GM19395 (cell line): ENCODE results near the gene UCP2.
A peak's percentile ranks its signal among the peaks of the same experiment; 100 is the strongest.
"Not testable (repeated sequence)": the region's sequence is repeated elsewhere in the genome, so short reads cannot be mapped to it uniquely, and the experiment has no call there.

Source experiments
- ATAC-seq: cut with Tn5 transposase; IDR thresholded peaks from one replicate; pipeline ENCODE4 v1.9.1; 2021; ENCODE audit warnings: mild to moderate bottlenecking, moderate library complexity; ENCODE audit not compliant: unreplicated experiment

Gene UCP2

DNA sequence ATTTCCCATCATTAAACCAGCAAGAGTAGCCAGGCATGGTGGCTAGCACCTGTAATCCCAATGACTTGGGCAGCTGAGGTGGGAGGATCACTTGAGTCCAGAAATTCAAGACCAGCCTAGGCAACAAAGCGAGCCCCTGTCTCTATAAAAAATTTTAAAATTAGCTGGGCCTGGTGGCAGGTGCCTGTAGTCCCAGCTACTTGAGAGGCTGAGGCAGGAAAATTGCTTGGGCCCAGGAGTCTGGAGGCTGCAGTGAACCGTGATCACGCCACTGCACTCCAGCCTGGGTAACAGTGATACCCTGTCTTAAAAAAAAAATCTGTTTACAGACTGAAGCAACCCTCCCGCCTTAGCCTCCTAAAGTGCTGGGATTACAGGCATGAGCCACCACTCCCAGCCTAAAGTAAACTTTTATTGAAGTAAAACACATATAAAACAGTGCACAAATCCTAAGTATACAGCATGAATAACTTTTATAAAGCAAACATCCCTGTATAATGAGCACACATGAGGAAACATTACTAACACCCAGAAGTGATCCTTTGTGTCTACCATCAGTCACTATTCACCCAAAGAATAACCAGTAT, 13.6 kb upstream of the UCP2 start:
- no peak for ATAC-seq

DNA sequence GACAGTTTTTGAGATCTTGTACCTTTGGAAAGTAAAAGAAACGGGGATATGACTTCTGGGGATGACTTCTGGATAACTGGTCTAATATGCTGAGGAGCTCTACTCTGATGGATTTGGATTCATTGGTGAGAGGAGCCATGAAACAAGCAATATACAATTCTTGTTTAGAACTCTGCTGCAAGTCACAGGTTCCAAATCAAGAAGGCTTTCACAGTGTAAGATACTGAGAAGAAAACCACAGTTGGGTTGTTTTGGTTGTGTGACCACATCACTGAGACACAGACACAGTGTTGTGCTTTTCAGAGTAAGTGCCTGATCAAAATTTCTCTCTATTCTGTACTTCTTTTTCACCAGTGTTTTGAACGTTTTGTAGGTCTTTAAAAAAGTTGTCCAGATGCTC, 13.1 kb upstream of the UCP2 start:
- ATAC-seq = no peak

DNA sequence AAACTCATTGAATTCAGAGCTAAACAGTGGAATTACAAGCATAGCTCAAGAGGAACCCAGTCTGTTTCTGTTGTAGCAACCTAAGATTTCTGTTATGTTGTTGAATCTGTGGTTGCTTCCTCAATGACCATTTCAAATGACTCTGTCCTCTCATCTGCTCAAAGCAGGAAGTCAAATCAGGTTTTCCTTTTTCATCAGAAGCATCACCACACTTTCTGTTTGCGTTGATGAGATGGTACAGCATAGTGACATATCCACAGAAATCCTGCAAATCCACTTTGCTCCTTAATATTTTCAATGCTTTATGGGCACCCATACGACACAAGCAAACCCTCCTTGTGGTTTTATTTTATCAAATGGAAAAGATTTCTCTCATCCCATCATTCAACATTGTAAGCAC, 12.6 kb upstream of the UCP2 start:
- peak; percentile 44 for ATAC-seq

- peak; percentile 48 for ATAC-seq
Measured at GRCh38 chr11:73991471-73992006, 8.9 kb upstream of the UCP2 start.

DNA sequence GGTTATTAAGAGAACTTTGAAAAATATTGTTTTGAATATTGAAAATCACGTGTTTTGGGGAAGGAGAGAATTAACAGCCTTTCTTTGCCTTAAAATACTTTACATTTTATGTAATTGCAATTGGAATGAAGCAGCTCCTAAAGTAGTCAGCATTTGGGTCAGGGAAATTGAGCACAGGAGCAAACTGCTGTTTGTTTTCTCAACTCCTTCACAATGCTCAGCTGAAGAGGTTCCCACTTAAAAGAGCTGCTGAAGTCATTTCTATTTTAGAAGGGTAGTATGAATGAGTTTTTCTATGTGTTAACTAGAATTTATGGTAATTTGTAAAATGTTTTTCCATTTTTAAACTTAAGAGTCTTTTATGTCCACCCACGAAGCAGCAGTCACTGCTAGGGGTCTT, 8.1 kb upstream of the UCP2 start:
- ATAC-seq = no peak

- no peak for ATAC-seq
Measured at GRCh38 chr11:73989156-73989555, 6.5 kb upstream of the UCP2 start.

DNA sequence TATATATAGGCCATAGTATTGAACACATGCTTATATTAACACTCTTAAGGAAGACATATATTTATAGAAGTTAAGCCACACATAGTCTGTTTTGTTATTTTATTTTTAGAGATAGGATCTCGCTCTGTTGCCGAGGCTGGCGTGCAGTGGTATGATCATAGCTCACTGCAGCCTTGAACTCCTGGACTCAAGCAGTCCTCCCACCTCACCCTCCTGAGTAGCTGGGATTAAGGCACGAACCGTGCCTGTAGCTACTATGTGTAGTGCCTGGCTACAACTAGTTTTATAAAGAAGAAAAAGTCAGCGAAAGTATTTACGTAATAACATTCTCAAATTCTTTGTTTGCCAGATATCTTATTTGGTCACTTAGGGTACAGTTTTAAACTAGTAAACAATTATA, 5.6 kb upstream of the UCP2 start:
- no peak for ATAC-seq

DNA sequence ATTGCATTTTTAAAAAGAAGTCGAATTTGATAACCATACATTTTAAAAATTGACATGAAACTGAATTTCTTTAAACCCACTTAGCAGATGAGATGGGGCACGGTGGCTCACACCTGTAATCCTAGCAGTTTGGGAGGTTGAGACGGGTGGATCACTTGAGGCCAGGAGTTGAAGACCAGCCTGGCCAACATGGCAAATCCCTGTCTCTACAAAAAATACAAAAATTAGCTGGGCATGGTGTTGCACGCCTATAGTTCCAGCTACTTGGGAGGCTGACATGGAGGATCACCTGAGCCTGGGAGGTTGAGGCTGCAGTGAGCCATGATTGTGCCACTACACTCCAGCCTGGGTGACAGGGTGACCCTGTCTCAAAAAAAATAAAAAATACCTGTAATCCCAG, 3.0 kb upstream of the UCP2 start:
- not testable (repeated sequence) for ATAC-seq

DNA sequence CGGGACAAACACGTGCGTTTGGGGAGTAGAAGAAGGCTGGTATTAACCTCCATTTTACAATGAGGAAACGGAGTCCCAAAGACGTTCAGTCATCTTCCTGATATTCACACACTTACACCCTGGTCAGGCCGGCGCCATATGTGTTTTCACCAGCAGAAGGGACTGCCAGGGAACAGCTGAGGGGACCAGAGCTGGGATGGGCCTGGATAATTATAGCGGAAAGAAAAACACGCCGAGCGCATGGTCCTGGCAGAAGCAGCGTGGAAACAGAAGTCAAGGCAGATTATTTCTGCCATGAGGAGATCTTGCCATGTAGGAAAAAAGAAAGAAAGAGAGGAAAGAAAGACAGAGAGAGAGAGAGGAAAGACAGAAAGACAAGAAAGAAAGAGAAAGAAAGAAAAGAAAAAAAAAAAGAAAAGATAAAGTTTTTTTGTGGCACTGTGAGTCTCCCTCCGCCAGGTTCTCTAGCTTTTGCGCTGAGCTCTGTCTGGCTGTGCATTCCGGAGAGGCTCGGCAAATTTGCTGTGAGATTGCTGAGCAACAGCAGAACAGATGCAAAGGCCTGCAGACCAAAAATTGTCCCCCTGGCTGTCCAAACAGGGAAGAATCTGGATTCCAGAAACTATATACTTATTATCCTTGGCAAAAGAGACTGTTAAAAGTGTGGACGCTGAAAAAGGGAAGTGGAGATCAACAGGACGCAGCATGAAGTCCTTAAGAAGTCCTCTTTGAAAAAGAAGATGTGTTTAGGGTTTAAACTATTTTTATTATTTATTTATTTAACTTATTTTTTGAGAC, 1.3 kb upstream of the UCP2 start:
- no peak for ATAC-seq

DNA sequence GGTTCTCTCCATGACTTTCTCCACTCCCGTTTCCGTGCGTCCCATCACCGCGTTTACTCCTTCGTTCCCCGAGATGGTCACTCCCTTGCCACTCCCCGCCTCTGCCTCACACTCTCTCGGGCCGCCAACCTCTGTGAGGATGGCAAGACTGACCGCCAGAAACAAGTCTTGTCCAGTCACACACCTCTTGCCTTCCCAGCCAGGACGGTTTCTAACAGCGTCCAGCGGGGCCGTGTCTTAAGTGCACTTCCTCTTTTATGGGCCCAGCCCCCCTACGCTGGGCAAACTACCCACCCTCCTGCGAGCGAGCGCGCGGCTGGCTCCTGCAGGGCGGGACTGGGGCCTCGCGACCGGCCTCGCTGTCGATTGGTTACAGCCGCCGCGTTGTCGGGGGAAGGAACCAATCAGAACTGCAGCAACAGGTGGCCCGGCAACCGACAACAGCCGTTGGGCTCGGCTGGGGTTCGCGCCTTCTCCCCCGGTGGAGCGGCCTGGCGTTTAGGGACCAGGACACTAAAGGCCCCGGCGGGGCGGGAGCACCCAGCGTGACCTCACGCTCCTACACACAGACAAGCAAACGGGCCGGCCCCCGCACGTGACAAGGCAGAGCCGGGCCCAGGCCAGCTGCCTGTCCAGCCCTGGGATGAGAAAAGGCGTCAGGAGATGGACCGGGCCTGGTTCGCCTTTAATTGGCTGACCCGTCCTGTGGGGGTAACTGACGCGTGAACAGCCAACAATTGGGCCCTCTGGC, 522 bp upstream of the UCP2 start:
- ATAC-seq = peak; percentile 67

DNA sequence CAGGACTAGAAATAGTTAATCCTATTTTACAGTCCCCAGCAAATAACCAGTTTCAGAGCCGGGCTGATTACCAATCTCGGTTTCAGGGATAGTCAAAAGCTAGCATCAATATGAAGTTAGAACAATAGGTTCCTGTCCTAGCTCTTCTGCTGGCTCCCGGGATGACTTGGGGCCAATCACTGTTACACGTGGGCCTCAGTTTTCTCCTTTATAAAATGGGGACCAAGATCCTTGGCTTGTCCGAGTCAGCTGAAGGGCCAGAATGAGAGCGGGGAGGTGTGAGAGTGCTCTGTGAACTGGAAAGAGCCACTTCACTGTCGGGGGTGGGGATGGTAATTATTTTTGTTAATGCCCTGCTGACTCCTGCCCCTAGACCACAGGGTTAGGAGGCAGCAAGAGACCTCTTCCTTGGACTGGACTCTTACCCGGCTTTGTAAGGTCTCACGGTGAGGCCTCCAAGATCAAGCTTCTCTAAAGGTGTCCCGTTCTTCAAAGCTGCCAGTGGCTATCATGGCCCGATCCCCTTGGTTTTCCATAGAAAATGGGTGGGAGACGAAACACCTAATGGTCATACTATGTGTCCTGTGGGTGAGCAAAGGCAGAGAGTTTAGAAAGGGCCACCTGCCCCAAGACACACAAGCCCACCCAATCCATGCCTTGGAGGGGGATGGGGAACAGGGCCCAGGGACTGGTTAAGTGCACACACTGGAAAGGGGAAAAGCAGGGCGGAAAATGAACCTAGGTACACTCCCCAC, 1.4 kb downstream of the UCP2 start:
- no peak for ATAC-seq

DNA sequence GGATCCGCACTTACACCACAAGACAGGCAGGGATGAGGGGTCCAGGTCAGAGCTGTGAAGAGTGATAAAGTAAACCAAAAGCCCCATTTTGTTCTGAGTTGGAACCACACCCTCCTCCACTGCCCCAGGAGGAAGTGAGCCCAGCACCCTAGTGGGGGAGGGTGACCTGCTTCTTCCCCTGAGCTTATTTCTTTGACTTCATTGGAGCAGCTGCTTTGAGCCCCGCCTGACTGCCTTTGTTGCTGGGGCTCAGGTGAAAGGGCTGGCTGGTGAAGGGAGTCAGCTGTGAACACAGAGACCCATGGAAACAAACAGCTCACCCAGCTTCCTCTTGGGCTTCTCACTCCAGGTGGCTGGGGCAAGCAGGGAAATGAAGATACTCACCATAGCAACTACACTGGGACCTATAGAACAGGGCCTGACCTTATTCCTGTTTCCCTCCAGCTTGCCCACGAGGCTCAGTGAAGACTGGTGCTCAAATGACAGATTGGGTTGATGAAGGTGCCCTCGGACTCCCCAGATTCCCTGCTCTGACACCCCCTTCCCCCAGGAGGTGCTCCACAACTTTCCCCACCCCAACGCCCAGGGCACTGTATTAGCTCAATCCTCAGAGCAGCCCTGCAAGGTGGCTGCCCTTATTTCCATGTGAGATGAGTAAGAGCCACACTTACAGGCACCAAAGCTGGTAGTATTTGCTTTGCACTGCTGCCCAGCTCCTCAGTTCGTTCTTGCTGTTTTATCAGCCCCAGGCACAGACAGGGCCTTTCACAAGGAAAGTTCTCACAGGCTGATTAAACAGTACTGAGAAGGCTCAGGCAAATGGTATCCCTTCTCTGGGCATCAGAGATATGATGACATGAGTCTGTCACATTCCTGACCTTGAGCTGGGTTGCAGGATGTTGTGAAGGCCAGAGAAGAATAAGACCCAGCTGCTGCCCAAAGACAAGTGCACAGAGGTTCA, 2.4 kb downstream of the UCP2 start:
- ATAC-seq = peak; percentile 45

DNA sequence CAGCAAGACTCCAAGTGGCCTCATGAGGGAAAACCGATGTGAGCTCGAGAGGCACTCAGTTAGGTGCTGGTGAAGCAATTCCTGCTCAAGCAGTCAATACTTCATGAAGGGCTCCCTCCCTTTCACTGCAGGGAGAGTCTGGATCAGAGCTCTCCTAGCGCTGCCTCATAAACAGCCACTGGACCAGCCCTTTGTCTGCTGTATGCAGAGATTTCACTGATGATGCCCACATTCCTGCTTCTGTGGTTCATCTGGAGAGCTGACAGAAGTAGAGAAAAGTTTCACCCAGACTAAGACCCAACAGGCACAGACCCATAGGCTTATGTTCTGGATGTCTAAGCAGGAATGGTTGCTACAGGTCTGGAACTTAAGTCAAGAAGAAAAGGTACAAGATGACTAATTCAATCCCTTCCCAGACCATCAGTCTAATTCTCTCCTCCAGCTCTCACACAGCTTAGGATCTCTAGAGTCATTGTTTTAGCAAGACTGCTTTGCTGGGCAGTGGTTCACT, 4.0 kb downstream of the UCP2 start:
- ATAC-seq = no peak

DNA sequence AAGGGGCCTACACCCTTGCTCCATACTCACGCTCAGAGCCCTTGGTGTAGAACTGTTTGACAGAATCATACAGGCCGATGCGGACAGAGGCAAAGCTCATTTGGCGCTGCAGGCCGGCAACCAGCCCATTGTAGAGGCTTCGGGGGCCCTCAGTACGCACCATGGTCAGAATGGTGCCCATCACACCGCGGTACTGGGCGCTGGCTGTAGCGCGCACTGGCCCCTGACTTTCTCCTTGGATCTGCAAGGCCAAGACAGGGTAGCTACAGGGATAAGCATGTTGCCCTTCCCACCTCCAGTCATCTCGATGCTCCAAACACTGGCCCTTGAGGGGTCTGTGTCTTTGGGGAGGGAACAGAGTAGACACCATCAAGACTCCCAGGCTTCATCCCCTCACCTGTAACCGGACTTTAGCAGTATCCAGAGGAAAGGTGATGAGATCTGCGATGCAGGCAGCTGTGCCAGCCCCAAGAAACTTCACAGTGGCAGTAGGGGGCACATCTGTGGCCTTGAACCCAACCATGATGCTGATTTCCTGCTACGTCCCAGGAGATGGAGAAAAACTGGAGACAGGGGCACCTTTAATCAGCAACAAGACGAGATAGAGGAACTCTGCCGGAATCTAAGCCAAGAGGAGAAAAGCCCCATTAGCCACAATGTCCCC, 4.7 kb downstream of the UCP2 start:
- ATAC-seq = no peak

- no peak for ATAC-seq
Measured at GRCh38 chr11:73976451-73977151, 6.0 kb downstream of the UCP2 start.

DNA sequence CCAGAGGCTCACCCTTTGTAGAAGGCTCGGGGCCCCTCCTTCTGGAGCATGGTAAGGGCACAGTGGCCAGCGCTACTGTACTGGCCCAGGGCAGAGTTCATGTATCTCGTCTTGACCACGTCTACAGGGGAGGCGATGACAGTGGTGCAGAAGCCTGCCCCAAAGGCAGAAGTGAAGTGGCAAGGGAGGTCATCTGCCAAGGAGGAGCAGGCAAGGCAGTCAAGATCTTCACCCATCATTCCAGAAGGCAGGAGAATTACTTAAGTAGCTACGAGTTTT, 7.2 kb downstream of the UCP2 start:
- no peak for ATAC-seq

DNA sequence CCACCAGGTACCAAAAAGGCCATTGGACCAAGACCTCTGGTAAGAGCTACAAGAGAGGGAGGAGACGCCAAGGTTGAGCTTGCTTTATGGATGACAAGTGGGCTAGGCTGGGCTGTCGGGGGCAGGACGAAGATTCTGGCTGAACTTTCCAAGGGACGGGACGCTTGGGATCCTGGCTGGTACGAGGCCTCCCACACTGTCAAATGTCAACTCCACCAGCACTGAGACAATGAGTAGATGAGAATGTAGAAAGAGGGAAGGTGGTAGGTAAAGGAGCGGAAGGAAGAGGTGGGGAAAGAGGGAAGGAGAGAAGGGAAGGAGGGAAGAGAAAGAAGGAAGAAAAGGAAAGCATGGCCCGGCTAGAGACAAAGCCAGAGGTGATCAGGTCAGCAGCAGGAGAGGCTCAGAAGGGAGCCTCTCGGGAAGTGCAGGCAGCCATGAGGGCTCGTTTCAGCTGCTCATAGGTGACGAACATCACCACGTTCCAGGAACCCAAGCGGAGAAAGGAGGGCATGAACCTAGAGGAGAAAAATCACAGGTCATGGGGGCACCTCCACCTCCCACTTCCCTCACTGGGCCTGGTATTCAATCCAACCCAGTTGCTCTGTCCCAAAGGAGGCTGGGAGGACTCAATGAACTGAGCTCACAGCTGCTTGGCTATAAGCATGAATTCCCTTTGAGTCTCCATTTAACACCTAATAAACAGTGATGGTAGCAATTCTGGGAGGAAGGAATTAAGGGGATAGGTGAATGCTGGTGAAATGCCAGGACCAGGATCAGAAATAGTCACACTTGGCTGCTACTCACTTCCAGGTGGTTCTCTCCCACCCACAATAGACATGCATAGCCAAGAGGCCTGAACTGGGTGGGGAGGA, 7.8 kb downstream of the UCP2 start:
- no peak for ATAC-seq
